Liver (tissue), 9 donors: ENCODE data around the gene MTMR2. TPM values are rescaled to one million over a fixed set of nuclear protein-coding genes. Genes with fewer than 3 reads are reported as not detected.

ENCODE experiments used
- DNase-seq: peaks from one replicate; pipeline ENCODE4 v3.0.0-alpha.2; 2017; ENCODE audit warnings: low spot score
- H3K27ac ChIP-seq, 2 donors: one replicate each; pipeline ENCODE4 v1.7.0; 2013; ENCODE audit warnings: inconsistent platforms in 2 of 2, low read length in 2 of 2, control low read depth in 1 of 2, low read depth in 1 of 2, mild to moderate bottlenecking in 1 of 2
- H3K27me3 ChIP-seq, 4 donors: one replicate each; pipeline versions ENCODE4 v1.6.1 to v1.7.0; 2013; ENCODE audit warnings: low read length in 3 of 4, inconsistent platforms in 1 of 4, mild to moderate bottlenecking in 1 of 4, moderate library complexity in 1 of 4; ENCODE audit not compliant: control insufficient read depth in 4 of 4, insufficient read depth in 4 of 4
- H3K36me3 ChIP-seq, 4 donors: one replicate each; pipeline versions ENCODE4 v1.6.1 to v1.7.0; 2013; ENCODE audit warnings: low read length in 3 of 4, mild to moderate bottlenecking in 3 of 4, low read depth in 1 of 4, moderate library complexity in 1 of 4; ENCODE audit not compliant: control insufficient read depth in 4 of 4, insufficient read depth in 3 of 4
- H3K4me1 ChIP-seq, 4 donors: one replicate each; pipeline versions ENCODE4 v1.6.1 to v1.7.0; 2013; ENCODE audit warnings: low read length in 3 of 4, mild to moderate bottlenecking in 3 of 4, moderate library complexity in 1 of 4; ENCODE audit not compliant: control insufficient read depth in 4 of 4, insufficient read depth in 4 of 4
- H3K4me3 ChIP-seq, 3 donors: one replicate each; pipeline versions ENCODE4 v1.6.1 to v1.7.0; 2013; ENCODE audit warnings: low read length in 3 of 3, control low read depth in 1 of 3, low read depth in 1 of 3, mild to moderate bottlenecking in 1 of 3
- H3K9ac ChIP-seq, 2 donors: one replicate each; pipeline ENCODE4 v1.7.0; 2013; ENCODE audit warnings: low read length in 2 of 2, mild to moderate bottlenecking in 2 of 2, moderate library complexity in 2 of 2, control low read depth in 1 of 2, low read depth in 1 of 2
- H3K9me3 ChIP-seq, 4 donors: one replicate each; pipeline versions ENCODE4 v1.6.1 to v1.7.0; 2013; ENCODE audit warnings: low read length in 3 of 4; ENCODE audit not compliant: control insufficient read depth in 4 of 4
- ATF3 ChIP-seq: IDR thresholded peaks from 2 replicates; pipeline ENCODE4 v1.6.1; 2016; ENCODE audit warnings: antibody characterized with exemption
- CTCF ChIP-seq: fragments of 150-350 bp; IDR thresholded peaks from 2 replicates; pipeline ENCODE4 v1.5.1; 2017; ENCODE audit warnings: improper control_type of control experiment, low read depth, low read length; ENCODE audit not compliant: missing input control
- EGR1 ChIP-seq, 2 donors: IDR thresholded peaks; 2 replicates each; pipeline ENCODE4 v1.6.1; 2016 to 2018; ENCODE audit warnings: antibody characterized with exemption in 2 of 2, low read depth in 2 of 2
- FOXA1 ChIP-seq: IDR thresholded peaks from 2 replicates; pipeline ENCODE4 v1.6.1; 2016; ENCODE audit warnings: antibody characterized with exemption
- FOXA2 ChIP-seq: IDR thresholded peaks from 2 replicates; pipeline ENCODE4 v1.6.1; 2016; ENCODE audit warnings: antibody characterized with exemption
- GABPA ChIP-seq, 2 donors: IDR thresholded peaks in 1 of 2; conservative IDR thresholded peaks in 1 of 2; 2 replicates each; pipeline ENCODE4 v1.6.1; 2016; ENCODE audit warnings: antibody characterized with exemption in 2 of 2, mild to moderate bottlenecking in 1 of 2, moderate library complexity in 1 of 2
- HNF4A ChIP-seq, 2 donors: conservative IDR thresholded peaks; 2 replicates each; pipeline ENCODE4 v1.6.1; 2016; ENCODE audit warnings: antibody characterized with exemption in 2 of 2, mild to moderate bottlenecking in 2 of 2
- HNF4G ChIP-seq: IDR thresholded peaks from 2 replicates; pipeline ENCODE4 v1.6.1; 2016; ENCODE audit warnings: antibody characterized with exemption
- JUND ChIP-seq, 2 donors: IDR thresholded peaks; 2 replicates each; pipeline ENCODE4 v1.6.1; 2016; ENCODE audit warnings: antibody characterized with exemption in 2 of 2
- MAX ChIP-seq: IDR thresholded peaks from 2 replicates; pipeline ENCODE4 v1.6.1; 2016; ENCODE audit warnings: antibody characterized with exemption
- NR2F2 ChIP-seq: IDR thresholded peaks from 2 replicates; pipeline ENCODE4 v1.6.1; 2016; ENCODE audit warnings: antibody characterized with exemption
- RAD21 ChIP-seq, 2 donors: IDR thresholded peaks; 2 replicates each; pipeline ENCODE4 v1.6.1; 2016; ENCODE audit warnings: antibody characterized with exemption in 2 of 2, mild to moderate bottlenecking in 2 of 2
- REST ChIP-seq: IDR thresholded peaks from 2 replicates; pipeline ENCODE4 v1.6.1; 2016; ENCODE audit warnings: antibody characterized with exemption, mild to moderate bottlenecking
- RXRA ChIP-seq, 2 donors: IDR thresholded peaks; 2 replicates each; pipeline ENCODE4 v1.6.1; 2017 to 2018; ENCODE audit warnings: antibody characterized with exemption in 2 of 2, mild to moderate bottlenecking in 1 of 2
- SP1 ChIP-seq: IDR thresholded peaks from 2 replicates; pipeline ENCODE4 v1.6.1; 2018; ENCODE audit warnings: antibody characterized with exemption, mild to moderate bottlenecking
- TAF1 ChIP-seq: conservative IDR thresholded peaks from 2 replicates; pipeline ENCODE4 v1.6.1; 2016; ENCODE audit warnings: antibody characterized with exemption, mild to moderate bottlenecking
- YY1 ChIP-seq: IDR thresholded peaks from 2 replicates; pipeline ENCODE4 v1.6.1; 2016; ENCODE audit warnings: antibody characterized with exemption, mild to moderate bottlenecking
- ZBTB33 ChIP-seq: IDR thresholded peaks from 2 replicates; pipeline ENCODE4 v1.6.1; 2016; ENCODE audit warnings: antibody characterized with exemption
- WGBS: extraction: QIAGEN DNeasy Blood & Tissue Kit; methylation state at CpG from one replicate; pipeline ENCODE4 v1.1.7; 2013; 5-methylcytosine and 5-hydroxymethylcytosine counted together
- polyA plus RNA-seq, 2 donors: library from polyadenylated mRNA; stranded (reverse) in 1 of 2; unstranded in 1 of 2; fragments of 200-250 nt in 1 of 2; fragments of >200 nt in 1 of 2; fragmentation: Nextera tagmentation in 1 of 2; extraction: Ambion mirVana in 1 of 2; gene quantifications; one replicate each; pipeline versions ENCODE4 v1.2.1 to v1.2.3, GENCODE V29; 2013 to 2015
- total RNA-seq, 2 donors: library from RNA; depleted of rRNA; stranded (reverse); fragments of >200 nt; gene quantifications; one replicate each; pipeline ENCODE4 v1.2.3, GENCODE V29; 2014
- donor health status: healthy.
- donor health status: healthy.
- donor health status: healthy.
- donor health status: healthy.
- donor health status: healthy.

MTMR2 gene
- total and polyA plus RNA-seq, 4 donors = 2.0 to 9.5 (median 3.1) TPM

- H3K27me3 ChIP-seq = no peaks in the 10 kb centered on the region
- H3K4me3 ChIP-seq = no peak overlapping the region
- peaks cover 4 to 47% (median 31%) of the 10 kb centered on the region in 4 donors for H3K36me3 ChIP-seq
- TF ChIP-seq FOXA2 (no peak), HNF4G (no peak), TAF1 (no peak), JUND (IDR thresholded peaks at IDR 0.05) (no peak), FOXA1 (no peak), HNF4A (conservative IDR thresholded peaks at IDR 0.05) (no peak), YY1 (no peak), SP1 (no peak), ZBTB33 (no peak), MAX (no peak)
- 92% methylated on average over 2 of the region's 2 CpGs for WGBS
- no peak for DNase-seq
- no peaks in the 10 kb centered on the region for H3K9me3 ChIP-seq
- H3K27ac ChIP-seq = no peak overlapping the region
- H3K9ac ChIP-seq = no peak overlapping the region
- H3K4me1 ChIP-seq = no peaks in the 10 kb centered on the region
These were observed 92.6 kb downstream of the MTMR2 start for GRCh38 chr11:95831198-95831883.

- Histone ChIP-seq H3K9ac (no peak overlapping the region), H3K4me1 (no peaks in the 10 kb centered on the region), H3K4me3 (no peak overlapping the region), H3K27ac (no peak overlapping the region), H3K9me3 (no peaks in the 10 kb centered on the region), H3K27me3 (no peaks in the 10 kb centered on the region), H3K36me3 (peaks cover 7 to 47% (median 35%) of the 10 kb centered on the region in 4 donors)
- no peak for DNase-seq
- no peak for TF ChIP-seq EGR1 (IDR thresholded peaks at IDR 0.05; ENCODE audit: low read depth in 2 of 2)
- no peak for TF ChIP-seq HNF4A (conservative IDR thresholded peaks at IDR 0.05)
- no peak for TF ChIP-seq YY1
- TF ChIP-seq MAX = no peak
- no peak for TF ChIP-seq SP1
- TF ChIP-seq HNF4G = no peak
- no peak for TF ChIP-seq FOXA2
- no peak for TF ChIP-seq REST
- TF ChIP-seq JUND (IDR thresholded peaks at IDR 0.05) = no peak
- no peak for TF ChIP-seq NR2F2
- TF ChIP-seq ZBTB33 = no peak
- no peak for TF ChIP-seq CTCF
- TF ChIP-seq ATF3 = no peak
- no peak for TF ChIP-seq GABPA (IDR thresholded peaks at IDR 0.05 in 1 of 2, conservative IDR thresholded peaks at IDR 0.05 in 1 of 2)
- no peak for TF ChIP-seq RAD21 (IDR thresholded peaks at IDR 0.05)
- no peak for TF ChIP-seq RXRA (IDR thresholded peaks at IDR 0.05)
- WGBS = 98% methylated on average over 1 of the region's 1 CpG
These were observed 94.2 kb downstream of the MTMR2 start for GRCh38 chr11:95829580-95830259.
